ENCODE data around the gene AKAP13. TPM values are rescaled to one million over a fixed set of nuclear protein-coding genes. Genes with fewer than 3 reads are reported as not detected.
A peak's percentile ranks its signal among the peaks of the same experiment; 100 is the strongest.

AKAP13 gene
- total RNA-seq, 4 donors from 2014 or later, result 189 to 405 (median 244) TPM

- WGBS, 2 donors, result 74 to 83% methylated on average over 7 of the region's 7 CpGs
- H3K9me3 ChIP-seq, result no peaks in the 10 kb centered on the region
- DNase-seq, result no peak
- peaks cover 8 to 9% of the 10 kb centered on the region in 2 donors for H3K4me1 ChIP-seq
- no peaks in the 10 kb centered on the region for H3K27me3 ChIP-seq
- no peak overlapping the region for H3K4me3 ChIP-seq (replicated peaks in 1 of 3)
- intact Hi-C loops (cut with DNase I), result no loop called here
- TF ChIP-seq POLR2A (IDR thresholded peaks at IDR 0.05) (no peak), CTCF (IDR thresholded peaks at IDR 0.05) (no peak)
- no peaks in the 10 kb centered on the region for H3K36me3 ChIP-seq
- peak overlapping the region in 2 of 3 donors; percentile 18 to 59 for H3K27ac ChIP-seq
Observed at GRCh38 chr15:85625166-85625830, 244.9 kb downstream of the AKAP13 start.

GRCh38 chr15:85625856-85626255 is 245.5 kb downstream of the AKAP13 start:
- Histone ChIP-seq H3K9me3 (no peaks in the 10 kb centered on the region), H3K4me3 (replicated peaks in 1 of 3) (no peak overlapping the region), H3K36me3 (no peaks in the 10 kb centered on the region), H3K27ac (peak overlapping the region in 1 of 3 donors; percentile 59), H3K4me1 (peaks cover 4 to 5% of the 10 kb centered on the region in 2 donors), H3K27me3 (no peaks in the 10 kb centered on the region)
- TF ChIP-seq CTCF (IDR thresholded peaks at IDR 0.05) (no peak), POLR2A (IDR thresholded peaks at IDR 0.05) (no peak)
- no peak for DNase-seq
- 56 to 84% methylated on average over 1 of the region's 1 CpG for WGBS, 2 donors
- intact Hi-C loops (cut with DNase I), result no loop called here

GRCh38 chr15:85627213-85627935 is 247.0 kb downstream of the AKAP13 start:
- Histone ChIP-seq H3K36me3 (no peaks in the 10 kb centered on the region), H3K27ac (no peak overlapping the region), H3K4me1 (peaks cover 4 to 9% of the 10 kb centered on the region in 2 donors), H3K27me3 (no peaks in the 10 kb centered on the region), H3K9me3 (no peaks in the 10 kb centered on the region), H3K4me3 (replicated peaks in 1 of 3) (no peak overlapping the region)
- 91 to 93% methylated on average over 6 of the region's 6 CpGs for WGBS, 2 donors
- DNase-seq, result no peak
- intact Hi-C loops (cut with DNase I), result no loop called here
- TF ChIP-seq CTCF (IDR thresholded peaks at IDR 0.05) (no peak), POLR2A (IDR thresholded peaks at IDR 0.05) (no peak)

- intact Hi-C loops (cut with DNase I), result no loop called here
- no peaks in the 10 kb centered on the region for H3K9me3 ChIP-seq
- no peaks in the 10 kb centered on the region for H3K27me3 ChIP-seq
- no peaks in the 10 kb centered on the region for H3K36me3 ChIP-seq
- TF ChIP-seq POLR2A (IDR thresholded peaks at IDR 0.05), result no peak
- no peak for TF ChIP-seq CTCF (IDR thresholded peaks at IDR 0.05)
- no peak overlapping the region for H3K27ac ChIP-seq
- no peak overlapping the region for H3K4me3 ChIP-seq (replicated peaks in 1 of 3)
- no peak for DNase-seq
- WGBS, 2 donors, result 95 to 96% methylated on average over 4 of the region's 4 CpGs
- H3K4me1 ChIP-seq, result peaks cover 4 to 9% of the 10 kb centered on the region in 2 donors
Observed at GRCh38 chr15:85630311-85630710, 249.9 kb downstream of the AKAP13 start.

- 77 to 81% methylated on average over 2 of the region's 2 CpGs for WGBS, 2 donors
- Histone ChIP-seq H3K4me3 (replicated peaks in 1 of 3) (no peak overlapping the region), H3K4me1 (peaks cover 4 to 9% of the 10 kb centered on the region in 2 donors), H3K9me3 (no peaks in the 10 kb centered on the region), H3K36me3 (no peaks in the 10 kb centered on the region), H3K27ac (no peak overlapping the region), H3K27me3 (no peaks in the 10 kb centered on the region)
- TF ChIP-seq CTCF (IDR thresholded peaks at IDR 0.05) (no peak), POLR2A (IDR thresholded peaks at IDR 0.05) (no peak)
- intact Hi-C loops (cut with DNase I), result no loop called here
- no peak for DNase-seq
Observed at GRCh38 chr15:85631018-85631417, 250.6 kb downstream of the AKAP13 start.
